Stimulated activated CD4-positive, alpha-beta T cell treated with anti-CD3 and anti-CD28 coated beads, Interleukin-4, amount 100 ng/mL, for 4 hours (primary cell): ENCODE measurements around the gene ACAP3.

Experiments used
- DNase-seq, 2 experiments: peaks; one replicate each; pipeline ENCODE4 v3.0.0-alpha.2; 2020

Gene ACAP3

DNA sequence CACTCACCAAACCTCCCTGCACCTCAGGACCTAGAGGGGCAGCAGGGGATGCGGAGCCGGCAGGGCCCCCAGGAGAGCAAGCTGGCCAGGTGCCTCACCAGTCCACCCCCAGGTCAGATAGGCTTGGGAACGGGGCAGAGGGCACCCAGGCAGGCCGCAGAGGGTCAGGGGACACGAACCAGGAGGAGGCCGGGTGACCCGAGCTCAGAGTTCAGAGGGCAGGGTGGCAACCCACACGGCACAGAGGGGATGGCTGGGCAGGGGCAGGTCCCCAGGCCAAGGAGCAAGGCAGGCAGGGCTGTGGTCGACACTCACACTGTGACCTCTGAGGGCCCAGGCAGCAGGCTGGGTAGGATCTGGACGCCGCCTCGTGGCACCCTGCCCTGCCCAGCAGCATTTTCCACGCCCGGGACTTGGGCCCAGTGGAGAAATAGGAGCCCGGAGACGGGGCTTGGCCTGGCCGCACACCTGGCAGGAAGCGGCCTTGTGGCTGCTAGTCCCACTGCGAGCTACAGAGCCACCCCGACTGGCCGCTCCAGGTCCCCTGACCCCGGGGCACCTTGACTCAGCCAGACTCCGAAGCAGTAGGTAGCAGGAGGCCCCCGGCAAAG lies 36.2 kb upstream of the ACAP3 start:
- no peak for DNase-seq

DNA sequence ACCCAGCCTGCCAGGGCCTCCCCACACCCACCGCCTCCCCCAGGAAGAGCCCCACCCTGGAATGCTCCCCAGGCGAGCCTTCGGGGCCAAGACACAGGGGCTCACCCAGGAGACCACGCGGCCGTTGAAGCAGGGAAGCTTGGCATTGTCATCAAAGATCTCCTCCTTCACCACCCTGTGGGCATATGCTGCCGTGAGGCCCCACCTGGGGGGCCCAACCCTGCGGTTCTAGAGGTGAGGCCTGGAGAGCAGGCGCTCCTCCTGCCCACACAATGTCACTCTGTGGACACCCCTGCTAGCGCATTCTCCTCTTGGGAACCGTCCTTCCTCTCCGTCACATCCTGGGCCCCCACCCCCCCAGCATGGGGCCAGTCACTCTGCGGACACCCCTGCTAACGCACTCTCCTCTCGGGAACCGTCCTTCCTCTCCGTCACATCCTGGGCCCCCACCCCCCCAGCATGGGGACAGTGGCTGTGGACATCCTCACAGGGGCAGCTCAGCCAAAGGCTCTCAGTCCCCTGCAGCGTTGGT lies 34.9 kb upstream of the ACAP3 start:
- DNase-seq: no peak

DNA sequence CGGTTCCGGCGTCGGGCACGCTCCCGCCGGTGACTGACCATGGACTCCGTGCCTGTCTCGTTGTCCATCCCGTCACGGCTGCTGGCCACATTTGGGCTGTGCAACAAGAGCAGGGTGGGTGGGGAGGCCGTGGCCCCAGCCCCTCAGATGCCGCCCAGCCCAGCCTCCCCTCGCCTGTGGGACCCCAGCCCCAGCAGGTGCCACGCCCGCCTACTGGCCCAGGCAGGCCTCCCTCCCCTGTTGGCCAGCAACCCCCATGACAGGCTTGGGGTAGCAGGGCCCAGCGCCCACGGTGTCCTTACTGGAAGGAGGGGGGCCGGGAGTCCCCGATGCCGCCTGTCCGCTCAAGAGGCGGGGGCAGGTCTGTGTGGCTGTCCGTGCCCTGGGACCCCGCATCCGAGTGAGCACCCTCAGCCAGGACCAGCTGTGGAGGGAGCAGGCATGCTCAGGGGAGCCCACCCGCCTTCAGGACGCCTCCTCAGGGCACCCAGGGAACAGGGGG lies 34.4 kb upstream of the ACAP3 start:
- no peak for DNase-seq

DNA sequence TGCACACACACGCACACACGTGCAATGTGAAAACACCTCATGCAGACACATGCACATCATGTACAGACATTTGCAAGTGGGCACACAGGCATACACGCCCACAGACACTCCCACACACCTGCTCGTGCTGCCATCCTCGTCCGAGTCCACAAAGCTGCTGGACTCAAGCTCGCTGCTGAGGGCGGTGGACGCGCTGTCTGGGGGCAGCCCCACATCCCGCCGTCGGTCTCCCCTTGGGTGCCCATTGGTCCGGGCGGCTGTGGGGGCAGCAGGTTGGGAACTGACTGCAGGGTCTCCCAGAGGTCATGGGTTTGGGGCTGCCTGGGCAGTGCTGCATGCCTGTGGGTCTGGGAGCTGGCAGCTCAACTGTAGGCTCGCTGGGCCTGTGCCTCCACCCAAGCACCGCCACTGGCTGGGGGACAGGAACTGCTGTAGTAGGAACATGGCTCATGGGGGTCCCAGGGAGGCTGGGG lies 33.9 kb upstream of the ACAP3 start:
- no peak for DNase-seq

DNA sequence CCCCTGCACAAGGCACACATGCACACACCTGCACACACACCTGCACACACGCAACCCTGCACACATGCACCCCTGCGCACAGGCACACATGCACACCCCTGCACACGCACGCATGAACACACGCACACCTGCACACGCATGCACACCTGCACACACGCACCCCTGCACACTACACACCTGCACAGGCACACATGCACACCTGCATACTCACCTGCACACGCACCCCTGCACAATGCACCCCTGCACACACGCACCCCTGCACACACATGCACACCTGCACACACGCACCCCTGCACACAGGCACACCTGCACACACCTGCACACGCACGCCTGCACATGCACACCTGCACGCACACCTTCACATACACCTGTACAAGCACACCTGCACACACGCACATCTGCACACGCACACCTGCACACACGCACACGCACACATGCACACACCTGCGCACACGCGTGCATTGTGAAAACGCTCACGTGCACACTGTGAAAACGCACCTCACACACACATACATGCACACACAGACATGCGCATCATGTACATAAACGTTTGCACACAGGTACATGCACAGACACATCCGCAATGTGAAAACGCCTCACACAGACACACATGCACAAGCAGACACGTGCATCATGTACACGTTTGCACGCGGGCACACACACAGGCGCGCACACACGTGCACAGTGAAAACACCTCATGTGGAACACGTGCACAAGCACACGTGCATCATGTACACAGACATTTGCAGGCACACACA lies 33.2 kb upstream of the ACAP3 start:
- no peak for DNase-seq

DNA sequence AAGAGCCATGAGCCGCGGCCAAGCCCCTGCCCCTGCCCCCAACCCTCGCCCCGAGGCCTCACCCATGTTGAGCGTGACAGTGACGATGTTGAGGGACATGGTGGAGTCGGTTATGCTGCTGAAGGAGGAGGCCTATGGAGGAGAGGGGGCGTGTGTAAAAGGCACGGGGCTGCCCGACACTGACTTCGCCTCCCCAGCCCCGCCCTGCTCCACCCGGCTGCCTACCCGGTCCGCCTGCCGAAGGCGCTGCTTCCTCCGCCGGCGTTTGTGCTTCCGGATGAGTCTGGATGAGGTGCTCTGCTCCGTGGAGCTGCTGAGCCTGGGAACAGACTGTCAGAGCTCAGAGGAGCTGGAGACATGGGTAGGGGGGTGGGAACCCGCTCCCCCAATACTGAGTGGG lies 32.5 kb upstream of the ACAP3 start:
- no peak for DNase-seq

DNA sequence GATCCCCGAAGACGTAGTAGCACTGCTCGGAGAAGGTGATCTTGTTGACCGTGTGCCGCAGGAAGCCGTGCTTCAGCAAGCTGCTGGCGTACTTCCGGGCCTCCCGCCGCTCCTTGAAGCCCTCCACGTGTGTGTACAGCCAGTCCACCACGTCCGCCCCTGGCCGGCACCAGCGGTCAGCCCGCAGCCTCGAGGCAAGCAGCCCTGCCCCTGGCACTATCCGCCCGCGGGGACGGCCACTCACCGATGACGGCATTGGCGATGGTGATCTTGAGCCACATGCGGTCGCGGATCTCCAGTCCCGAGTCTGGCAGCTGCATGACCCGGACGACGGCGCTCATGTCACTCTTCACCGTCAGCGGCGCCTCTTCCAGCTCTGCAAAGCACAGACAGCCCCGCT lies 30.5 kb upstream of the ACAP3 start:
- no peak for DNase-seq

DNA sequence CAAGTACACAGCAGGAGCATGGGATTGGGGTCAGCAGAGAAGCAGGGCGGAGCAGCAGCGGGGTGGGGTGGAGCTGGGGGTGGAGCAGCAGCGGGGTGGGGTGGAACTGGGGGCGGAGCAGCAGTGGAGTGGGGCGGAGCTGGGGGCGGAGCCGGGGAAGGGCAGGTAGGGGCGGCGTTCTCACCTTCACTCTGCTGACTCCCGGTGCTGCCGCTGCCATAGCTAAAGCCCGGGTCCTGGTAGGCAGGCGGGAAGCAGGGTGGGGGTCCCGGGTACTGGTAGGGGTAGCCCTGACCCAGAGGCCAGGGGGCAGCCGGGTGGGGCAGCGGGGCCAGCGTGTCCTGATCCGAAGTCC lies 30.0 kb upstream of the ACAP3 start:
- peak in 1 of 2 experiments; percentile 39 for DNase-seq

DNA sequence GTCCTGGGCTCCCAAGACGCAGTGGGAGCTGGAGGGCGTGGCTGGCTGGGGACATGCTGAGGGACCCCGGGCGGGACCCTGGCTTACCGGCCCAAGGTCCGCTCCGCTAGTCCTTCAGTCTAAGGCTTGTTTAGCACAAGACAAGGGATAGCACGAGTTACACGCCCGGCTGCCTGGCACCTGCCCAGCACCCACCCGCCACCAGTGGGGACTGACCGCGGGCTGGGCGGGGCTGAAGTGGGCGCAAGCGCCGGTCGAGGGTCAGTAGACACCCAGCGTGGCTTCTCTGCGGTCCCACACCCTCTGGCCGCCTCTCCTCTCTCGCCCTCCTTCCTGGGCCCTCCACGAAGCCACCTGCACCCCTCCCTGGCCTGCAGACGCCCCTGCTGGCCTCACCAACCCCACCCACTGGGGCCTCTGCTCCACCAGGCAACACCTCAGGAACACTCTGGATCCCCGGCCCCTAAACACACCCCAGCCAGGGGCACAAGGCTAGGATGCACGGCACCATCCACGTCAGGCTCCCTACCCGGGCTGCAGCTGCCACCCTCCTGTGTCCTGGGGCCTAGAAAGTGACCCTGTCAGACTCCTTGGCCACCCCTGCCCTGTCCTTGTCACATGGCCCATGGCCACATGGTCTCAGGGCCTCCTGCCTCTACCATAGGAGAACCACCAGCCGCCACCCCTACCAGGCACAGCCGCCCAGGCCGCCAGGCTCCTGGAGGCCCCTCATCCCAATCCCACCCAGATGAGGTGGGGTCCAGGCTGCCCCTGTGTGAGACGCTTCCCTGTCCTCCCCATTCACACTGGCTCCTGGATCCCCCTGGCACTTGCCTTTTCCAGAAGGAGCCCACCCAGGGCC lies 29.4 kb upstream of the ACAP3 start:
- DNase-seq: no peak

DNA sequence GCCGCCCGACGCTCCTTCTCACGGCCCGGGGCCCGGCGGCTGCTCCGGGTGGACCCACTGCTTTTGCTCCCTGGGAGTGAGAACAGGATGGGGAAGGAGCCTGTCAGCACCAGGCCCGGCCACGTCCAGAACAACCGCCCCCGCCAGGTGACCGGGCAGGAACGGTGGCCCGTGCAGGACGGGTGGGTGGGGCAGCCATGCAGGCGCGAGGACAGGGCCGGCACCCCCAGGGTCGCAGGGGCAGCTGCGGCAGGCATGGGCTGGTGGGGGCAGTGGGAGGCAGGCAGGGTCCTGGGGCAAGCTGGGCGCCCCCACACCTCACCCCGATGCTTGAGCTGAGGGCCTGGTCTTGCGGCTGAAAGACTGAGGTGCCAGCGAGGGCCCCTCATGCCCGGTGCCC lies 28.7 kb upstream of the ACAP3 start:
- DNase-seq: no peak

DNA sequence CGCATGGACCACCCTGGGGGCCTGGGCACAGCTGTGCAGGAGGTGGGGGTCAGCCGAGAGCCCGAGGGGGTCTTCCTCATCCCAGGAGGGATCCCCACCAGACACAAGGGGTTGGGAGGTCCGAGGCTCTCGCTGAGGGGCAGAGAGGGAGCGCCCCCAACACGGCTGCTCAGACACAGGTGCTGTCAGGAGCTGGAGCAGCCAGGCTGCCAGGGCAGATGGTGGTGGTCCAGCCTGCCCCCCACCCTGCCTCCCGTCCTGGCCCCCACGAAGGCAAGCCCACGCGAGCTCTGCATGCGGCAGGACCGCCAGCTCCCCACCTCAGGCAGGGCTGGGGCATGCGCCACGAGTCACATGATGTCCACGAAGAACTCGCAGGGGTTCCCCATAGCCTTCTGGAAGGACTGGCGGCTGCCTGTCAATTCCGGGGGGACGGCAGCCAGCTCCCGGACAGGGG lies 28.1 kb upstream of the ACAP3 start:
- DNase-seq: no peak

DNA sequence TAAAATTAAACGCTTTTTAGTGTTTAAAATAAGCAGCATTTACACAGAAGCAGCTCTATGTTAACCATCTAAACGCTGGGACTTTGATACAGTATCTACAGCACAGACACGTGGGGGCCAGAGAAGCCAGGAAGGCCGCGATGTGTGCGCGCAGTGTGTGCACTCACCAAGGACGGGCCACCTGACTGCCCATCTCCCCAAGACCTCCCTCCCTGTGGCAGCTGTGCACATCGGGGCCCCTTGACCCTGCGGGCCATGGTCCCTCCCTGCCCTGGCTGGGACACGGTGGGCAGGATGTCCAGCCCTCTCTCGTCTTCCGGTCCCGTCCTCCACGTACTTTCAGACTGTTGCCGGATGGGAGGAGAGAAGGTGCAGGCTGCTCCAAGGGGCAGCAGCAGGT lies 27.6 kb upstream of the ACAP3 start:
- DNase-seq: no peak

DNA sequence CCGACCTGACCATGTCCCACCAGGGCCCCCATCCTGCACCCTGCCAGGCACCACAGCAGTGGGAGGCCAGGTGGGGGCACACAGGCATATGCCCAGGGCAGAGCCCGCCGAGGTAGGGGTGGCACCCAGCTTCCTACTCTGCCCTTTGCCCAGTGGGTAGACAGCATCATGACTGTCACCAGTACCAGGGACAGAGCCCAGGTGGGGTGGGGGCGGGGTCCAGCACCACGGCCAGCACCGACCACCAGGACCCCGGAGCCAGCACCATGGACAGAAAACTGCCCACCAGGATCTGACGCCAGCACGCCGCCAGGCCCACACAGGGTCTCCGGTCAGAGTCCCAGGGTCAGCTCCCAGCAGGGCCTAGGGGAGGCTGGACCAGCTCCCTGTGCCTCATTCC lies 27.1 kb upstream of the ACAP3 start:
- DNase-seq: no peak

DNA sequence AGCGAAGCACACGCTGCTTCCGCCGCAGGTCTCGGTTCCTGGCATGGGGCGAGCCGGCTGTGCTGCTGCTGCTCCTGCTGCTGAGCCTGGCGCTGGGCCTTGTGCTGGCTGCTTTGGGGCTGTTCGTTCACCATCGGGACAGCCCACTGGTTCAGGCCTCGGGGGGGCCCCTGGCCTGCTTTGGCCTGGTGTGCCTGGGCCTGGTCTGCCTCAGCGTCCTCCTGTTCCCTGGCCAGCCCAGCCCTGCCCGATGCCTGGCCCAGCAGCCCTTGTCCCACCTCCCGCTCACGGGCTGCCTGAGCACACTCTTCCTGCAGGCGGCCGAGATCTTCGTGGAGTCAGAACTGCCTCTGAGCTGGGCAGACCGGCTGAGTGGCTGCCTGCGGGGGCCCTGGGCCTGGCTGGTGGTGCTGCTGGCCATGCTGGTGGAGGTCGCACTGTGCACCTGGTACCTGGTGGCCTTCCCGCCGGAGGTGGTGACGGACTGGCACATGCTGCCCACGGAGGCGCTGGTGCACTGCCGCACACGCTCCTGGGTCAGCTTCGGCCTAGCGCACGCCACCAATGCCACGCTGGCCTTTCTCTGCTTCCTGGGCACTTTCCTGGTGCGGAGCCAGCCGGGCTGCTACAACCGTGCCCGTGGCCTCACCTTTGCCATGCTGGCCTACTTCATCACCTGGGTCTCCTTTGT lies 26.0 kb upstream of the ACAP3 start:
- no peak for DNase-seq

DNA sequence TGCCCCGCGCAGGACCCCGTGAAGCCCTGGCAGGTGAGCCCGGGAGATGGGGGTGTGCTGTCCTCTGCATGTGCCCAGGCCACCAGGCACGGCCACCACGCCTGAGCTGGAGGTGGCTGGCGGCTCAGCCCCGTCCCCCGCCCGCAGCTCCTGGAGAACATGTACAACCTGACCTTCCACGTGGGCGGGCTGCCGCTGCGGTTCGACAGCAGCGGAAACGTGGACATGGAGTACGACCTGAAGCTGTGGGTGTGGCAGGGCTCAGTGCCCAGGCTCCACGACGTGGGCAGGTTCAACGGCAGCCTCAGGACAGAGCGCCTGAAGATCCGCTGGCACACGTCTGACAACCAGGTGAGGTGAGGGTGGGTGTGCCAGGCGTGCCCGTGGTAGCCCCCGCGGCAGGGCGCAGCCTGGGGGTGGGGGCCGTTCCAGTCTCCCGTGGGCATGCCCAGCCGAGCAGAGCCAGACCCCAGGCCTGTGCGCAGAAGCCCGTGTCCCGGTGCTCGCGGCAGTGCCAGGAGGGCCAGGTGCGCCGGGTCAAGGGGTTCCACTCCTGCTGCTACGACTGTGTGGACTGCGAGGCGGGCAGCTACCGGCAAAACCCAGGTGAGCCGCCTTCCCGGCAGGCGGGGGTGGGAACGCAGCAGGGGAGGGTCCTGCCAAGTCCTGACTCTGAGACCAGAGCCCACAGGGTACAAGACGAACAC lies 25.2 kb upstream of the ACAP3 start:
- DNase-seq: no peak

DNA sequence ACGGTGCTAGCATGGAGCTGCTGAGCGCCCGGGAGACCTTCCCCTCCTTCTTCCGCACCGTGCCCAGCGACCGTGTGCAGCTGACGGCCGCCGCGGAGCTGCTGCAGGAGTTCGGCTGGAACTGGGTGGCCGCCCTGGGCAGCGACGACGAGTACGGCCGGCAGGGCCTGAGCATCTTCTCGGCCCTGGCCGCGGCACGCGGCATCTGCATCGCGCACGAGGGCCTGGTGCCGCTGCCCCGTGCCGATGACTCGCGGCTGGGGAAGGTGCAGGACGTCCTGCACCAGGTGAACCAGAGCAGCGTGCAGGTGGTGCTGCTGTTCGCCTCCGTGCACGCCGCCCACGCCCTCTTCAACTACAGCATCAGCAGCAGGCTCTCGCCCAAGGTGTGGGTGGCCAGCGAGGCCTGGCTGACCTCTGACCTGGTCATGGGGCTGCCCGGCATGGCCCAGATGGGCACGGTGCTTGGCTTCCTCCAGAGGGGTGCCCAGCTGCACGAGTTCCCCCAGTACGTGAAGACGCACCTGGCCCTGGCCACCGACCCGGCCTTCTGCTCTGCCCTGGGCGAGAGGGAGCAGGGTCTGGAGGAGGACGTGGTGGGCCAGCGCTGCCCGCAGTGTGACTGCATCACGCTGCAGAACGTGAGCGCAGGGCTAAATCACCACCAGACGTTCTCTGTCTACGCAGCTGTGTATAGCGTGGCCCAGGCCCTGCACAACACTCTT lies 24.5 kb upstream of the ACAP3 start:
- no peak for DNase-seq

DNA sequence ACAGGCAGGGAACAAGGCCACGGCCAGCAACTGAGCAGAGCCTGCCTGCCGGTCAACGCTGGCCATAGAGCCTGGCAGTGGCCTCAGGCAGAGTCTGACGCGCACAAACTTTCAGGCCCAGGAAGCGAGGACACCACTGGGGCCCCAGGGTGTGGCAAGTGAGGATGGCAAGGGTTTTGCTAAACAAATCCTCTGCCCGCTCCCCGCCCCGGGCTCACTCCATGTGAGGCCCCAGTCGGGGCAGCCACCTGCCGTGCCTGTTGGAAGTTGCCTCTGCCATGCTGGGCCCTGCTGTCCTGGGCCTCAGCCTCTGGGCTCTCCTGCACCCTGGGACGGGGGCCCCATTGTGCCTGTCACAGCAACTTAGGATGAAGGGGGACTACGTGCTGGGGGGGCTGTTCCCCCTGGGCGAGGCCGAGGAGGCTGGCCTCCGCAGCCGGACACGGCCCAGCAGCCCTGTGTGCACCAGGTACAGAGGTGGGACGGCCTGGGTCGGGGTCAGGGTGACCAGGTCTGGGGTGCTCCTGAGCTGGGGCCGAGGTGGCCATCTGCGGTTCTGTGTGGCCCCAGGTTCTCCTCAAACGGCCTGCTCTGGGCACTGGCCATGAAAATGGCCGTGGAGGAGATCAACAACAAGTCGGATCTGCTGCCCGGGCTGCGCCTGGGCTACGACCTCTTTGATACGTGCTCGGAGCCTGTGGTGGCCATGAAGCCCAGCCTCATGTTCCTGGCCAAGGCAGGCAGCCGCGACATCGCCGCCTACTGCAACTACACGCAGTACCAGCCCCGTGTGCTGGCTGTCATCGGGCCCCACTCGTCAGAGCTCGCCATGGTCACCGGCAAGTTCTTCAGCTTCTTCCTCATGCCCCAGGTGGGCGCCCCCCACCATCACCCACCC lies 23.6 kb upstream of the ACAP3 start, which contains the start of gene TAS1R3:
TAS1R3 (plus strand) TSS at position 213 of the 898 bp plus-strand sequence; CDS start at position 279, 66 bp downstream.
- DNase-seq: no peak

DNA sequence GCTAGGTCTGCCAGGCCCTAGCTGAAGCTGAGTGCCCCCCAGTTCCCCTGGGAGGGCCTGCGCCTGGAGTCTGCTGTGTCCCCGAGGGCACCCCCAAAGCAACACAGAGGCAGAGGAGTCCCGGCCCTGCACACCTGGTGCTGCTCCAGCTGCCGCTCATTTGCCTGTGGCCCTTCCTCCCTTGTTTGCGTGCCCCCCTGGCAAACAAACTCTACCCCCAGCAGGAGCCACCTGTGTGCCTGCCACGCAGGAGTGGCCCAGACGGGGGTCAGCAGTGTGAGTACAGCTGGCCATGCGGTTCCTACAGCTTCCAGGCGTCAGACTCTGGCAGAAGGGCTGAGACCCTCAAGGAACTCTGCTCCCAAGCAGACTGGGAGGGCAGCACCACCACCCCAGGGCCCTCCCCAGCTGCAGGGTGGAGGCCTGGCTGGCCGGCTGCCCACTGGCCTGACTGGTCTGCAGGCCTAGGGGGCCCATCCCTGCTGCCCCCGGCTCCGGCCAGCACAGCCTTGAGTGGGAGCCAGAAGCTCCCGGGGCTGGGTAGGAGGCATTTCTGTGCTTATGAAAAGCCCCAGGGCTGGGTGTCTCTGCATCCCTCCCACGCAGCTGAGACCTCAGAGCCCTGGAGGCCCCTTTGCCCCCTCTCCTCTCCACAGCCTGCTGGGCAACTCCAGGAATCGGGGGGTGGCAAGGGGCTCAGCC lies 22.8 kb upstream of the ACAP3 start:
- DNase-seq: no peak
